Fibroblast of lung (primary cell): ENCODE results near the gene OXTR.

Experiments
- CTCF ChIP-seq, 2 donors: IDR thresholded peaks in 1 of 2; conservative IDR thresholded peaks in 1 of 2; 1 replicate in 1 of 2; 2 replicates in 1 of 2; pipeline ENCODE4 v1.5.1; 2011 to 2012; ENCODE audit warnings: low read length in 2 of 2, control low read depth in 1 of 2, inconsistent platforms in 1 of 2, low read depth in 1 of 2, mild to moderate bottlenecking in 1 of 2
- EZH2 ChIP-seq: IDR thresholded peaks from 2 replicates; pipeline ENCODE4 v1.5.1; 2012; ENCODE audit warnings: low read length, control low read depth, mild to moderate bottlenecking; ENCODE audit errors: missing control alignments

GRCh38 chr3:8734137-8734878 lies 35.1 kb downstream of the OXTR start:
- TF ChIP-seq CTCF (conservative IDR thresholded peaks at IDR 0.05 in 1 of 2, IDR thresholded peaks at IDR 0.05 in 1 of 2; ENCODE audit: low read depth in 1 of 2, low read length in 2 of 2) (no peak), EZH2 (no peak)
